ENCODE results near the gene CDCP2. TPM values are rescaled to one million over a fixed set of nuclear protein-coding genes. Genes with fewer than 3 reads are reported as not detected.
A peak's percentile ranks its signal among the peaks of the same experiment; 100 is the strongest.

CDCP2 gene
- total RNA-seq, 1 donor from 2014 or later, result not detected

DNA sequence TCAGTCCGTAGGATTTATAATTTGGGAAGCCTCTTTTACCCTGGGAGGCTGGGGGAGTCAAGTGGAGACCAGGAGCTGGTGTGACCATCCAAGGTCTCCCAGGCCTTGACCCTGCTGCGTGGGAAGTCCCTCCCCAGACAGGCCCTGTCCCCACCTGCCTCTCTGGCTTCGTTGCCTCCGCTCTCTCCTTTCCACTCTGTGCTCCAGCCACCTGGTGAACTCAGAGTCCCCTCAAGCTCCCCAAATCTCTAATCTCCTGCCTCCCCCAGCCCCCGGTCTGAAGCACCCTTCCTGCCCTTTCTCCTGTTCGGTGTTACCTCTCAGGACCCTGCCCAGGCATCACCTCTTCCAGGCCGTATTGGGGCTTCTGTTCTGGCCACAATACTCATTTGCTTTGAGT, 27.9 kb downstream of the CDCP2 start:
- intact Hi-C loops (cut with DNase I), result loop anchor here (5.0 kb wide), 2 partner anchors 147 to 282 kb away; partner anchors contain the start of gene SSBP3

DNA sequence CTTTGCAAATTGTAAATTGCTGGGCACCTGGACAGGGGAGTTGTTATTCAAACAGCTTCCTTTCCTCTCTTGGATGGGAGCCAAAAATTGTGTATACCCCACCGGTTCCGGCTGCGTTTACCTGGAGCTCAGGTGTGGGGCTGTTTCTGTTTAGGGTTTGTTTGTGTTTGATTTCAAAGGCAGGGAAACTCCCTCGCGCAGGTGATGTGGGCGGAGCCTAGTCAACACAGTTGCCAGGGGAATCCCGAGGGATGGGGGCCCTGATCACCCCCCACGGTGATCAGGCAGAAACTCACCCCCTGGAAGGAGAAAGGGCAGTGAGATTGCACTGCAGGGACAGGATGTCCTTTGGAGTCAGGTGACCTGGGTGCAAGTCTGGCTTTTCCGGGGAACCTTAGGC, 28.3 kb downstream of the CDCP2 start:
- no peak for DNase-seq (ENCODE audit: low spot score in 2 of 2)
- TF ChIP-seq, protein P1, sequence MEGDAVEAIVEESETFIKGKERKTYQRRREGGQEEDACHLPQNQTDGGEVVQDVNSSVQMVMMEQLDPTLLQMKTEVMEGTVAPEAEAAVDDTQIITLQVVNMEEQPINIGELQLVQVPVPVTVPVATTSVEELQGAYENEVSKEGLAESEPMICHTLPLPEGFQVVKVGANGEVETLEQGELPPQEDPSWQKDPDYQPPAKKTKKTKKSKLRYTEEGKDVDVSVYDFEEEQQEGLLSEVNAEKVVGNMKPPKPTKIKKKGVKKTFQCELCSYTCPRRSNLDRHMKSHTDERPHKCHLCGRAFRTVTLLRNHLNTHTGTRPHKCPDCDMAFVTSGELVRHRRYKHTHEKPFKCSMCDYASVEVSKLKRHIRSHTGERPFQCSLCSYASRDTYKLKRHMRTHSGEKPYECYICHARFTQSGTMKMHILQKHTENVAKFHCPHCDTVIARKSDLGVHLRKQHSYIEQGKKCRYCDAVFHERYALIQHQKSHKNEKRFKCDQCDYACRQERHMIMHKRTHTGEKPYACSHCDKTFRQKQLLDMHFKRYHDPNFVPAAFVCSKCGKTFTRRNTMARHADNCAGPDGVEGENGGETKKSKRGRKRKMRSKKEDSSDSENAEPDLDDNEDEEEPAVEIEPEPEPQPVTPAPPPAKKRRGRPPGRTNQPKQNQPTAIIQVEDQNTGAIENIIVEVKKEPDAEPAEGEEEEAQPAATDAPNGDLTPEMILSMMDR (IDR thresholded peaks at IDR 0.05), result no peak
- Histone ChIP-seq H3K9me3 (no peaks in the 10 kb centered on the region), H3K27me3 (no peaks in the 10 kb centered on the region), H3K4me3 (no peak overlapping the region), H3K36me3 (no peaks in the 10 kb centered on the region), H3K27ac (no peak overlapping the region), H3K4me1 (peaks cover 0 to 3% of the 10 kb centered on the region in 2 donors)
- intact Hi-C loops (cut with DNase I), result loop anchor here (5.0 kb wide), 2 partner anchors 148 to 283 kb away; partner anchors contain the start of gene SSBP3

More for the DNA sequence above, 27.9 kb downstream of the CDCP2 start:
- no peaks in the 10 kb centered on the region for H3K27me3 ChIP-seq
- H3K9me3 ChIP-seq, result no peaks in the 10 kb centered on the region
- no peaks in the 10 kb centered on the region for H3K36me3 ChIP-seq
- DNase-seq (ENCODE audit: low spot score in 2 of 2), result no peak
- peaks cover 0 to 3% of the 10 kb centered on the region in 2 donors for H3K4me1 ChIP-seq
- no peak overlapping the region for H3K27ac ChIP-seq
- no peak overlapping the region for H3K4me3 ChIP-seq
- TF ChIP-seq, protein P1 (IDR thresholded peaks at IDR 0.05), result no peak

DNA sequence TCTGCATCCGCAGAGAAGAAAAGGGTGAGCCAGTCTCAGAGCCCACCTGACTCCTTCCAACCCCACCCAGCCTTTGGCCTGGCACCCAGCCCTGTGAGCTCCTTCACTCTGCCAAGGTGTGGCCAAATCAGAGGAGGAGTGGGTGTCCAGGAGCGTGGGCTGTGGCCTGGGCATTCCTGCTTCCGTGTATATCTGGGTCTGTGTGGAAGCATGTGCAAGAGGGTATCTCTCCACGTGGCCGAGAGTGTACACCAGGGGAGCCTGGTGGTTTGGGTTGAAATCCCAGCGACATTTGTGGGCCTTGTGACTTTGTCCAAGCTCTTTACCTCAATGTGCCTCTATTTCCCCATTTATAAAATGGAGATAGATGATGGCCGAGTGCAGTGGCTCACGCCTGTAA, 29.8 kb downstream of the CDCP2 start:
- Histone ChIP-seq H3K4me3 (no peak overlapping the region), H3K9me3 (no peaks in the 10 kb centered on the region), H3K27me3 (no peaks in the 10 kb centered on the region), H3K4me1 (peaks cover 0 to 3% of the 10 kb centered on the region in 2 donors), H3K27ac (no peak overlapping the region), H3K36me3 (no peaks in the 10 kb centered on the region)
- no peak for DNase-seq (ENCODE audit: low spot score in 2 of 2)
- TF ChIP-seq, protein P1 (IDR thresholded peaks at IDR 0.05), result no peak
- intact Hi-C loops (cut with DNase I), result loop anchor here (5.0 kb wide), 2 partner anchors 149 to 284 kb away; partner anchors contain the start of gene SSBP3

DNA sequence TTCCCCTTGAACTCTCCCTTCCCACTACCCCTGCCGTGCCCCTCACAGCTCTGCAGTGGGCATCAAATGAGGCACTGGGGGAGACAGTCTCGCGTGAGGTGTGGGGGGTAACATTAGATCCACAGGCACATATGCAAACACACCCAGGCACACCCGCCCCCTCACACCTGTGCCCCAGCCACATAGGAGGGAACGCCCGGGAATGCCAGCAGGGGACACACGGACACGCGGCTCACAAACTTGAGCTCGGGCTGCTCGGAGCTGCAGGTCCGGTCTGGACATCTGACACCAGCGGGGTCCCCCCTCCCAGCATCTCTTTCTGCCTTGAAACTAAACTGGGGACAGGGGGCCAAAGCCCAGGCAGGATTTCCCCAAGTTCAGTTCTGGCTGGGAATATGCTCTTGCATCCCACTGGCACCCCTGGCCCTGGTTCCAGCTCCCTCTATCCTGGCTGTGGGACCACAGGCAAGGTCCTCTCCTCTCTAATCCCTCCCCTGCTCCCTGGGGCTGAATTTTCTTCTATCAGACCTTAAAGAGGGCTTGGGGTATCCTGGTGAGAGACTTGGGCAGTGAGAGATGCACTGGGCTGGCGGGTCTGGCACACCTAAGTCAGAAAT, 30.6 kb downstream of the CDCP2 start:
- no peak overlapping the region for H3K27ac ChIP-seq

DNA sequence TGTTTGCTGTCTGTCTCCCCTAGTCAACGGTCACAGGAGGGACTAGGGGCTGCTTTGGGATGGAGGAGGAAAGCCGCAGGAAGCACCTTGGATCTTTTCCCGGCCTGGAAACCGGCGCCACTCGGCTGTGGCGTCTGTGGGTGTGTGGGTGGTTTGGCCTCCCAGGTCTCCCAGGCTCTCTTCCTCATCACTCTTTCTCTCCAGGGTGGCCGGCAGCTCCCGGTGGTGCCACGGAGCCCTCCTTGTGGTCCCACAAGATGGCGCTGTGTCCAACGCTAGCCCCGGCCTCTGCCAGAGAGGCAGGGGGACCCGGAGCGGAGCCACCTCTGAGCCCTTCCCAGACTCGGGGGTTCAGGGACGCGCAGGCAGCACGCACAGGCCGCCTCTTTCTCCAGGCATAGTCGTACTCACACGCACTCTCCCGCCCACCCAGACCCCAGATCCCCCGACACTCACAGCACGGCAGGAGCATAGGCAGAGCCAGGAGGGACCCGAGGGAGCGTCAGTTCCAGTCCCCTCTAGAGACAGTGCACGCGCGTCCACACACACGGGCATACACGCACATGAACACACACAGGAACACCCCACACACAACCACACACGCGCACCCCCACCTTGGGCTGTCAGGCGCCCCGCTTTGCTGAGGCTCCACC, 31.2 kb downstream of the CDCP2 start:
- intact Hi-C loops (cut with DNase I), result loop anchor here (1.0 to 5.0 kb wide), 3 partner anchors 151 to 368 kb away; partner anchors contain the start of gene SSBP3
- no peak overlapping the region for H3K27ac ChIP-seq
- H3K4me1 ChIP-seq, result peaks cover 0 to 3% of the 10 kb centered on the region in 2 donors
- peak overlapping the region; percentile 25 to 60 for H3K4me3 ChIP-seq
- DNase-seq (ENCODE audit: low spot score in 2 of 2), result peak in 1 of 2 donors; percentile 87
- H3K27me3 ChIP-seq, result no peaks in the 10 kb centered on the region
- no peaks in the 10 kb centered on the region for H3K36me3 ChIP-seq
- TF ChIP-seq, protein P1 (IDR thresholded peaks at IDR 0.05), result peak; percentile 68 to 85 (median 81)
- H3K9me3 ChIP-seq, result no peaks in the 10 kb centered on the region

More for the DNA sequence above, 30.6 kb downstream of the CDCP2 start:
- no peak for DNase-seq (ENCODE audit: low spot score in 2 of 2)
- TF ChIP-seq, protein P1 (IDR thresholded peaks at IDR 0.05), result no peak
- Histone ChIP-seq H3K36me3 (no peaks in the 10 kb centered on the region), H3K9me3 (no peaks in the 10 kb centered on the region), H3K27me3 (no peaks in the 10 kb centered on the region), H3K4me1 (peaks cover 0 to 3% of the 10 kb centered on the region in 2 donors), H3K4me3 (peak overlapping the region; percentile 25 to 60)
- intact Hi-C loops (cut with DNase I), result loop anchor here (5.0 kb wide), 2 partner anchors 150 to 285 kb away; partner anchors contain the start of gene SSBP3

Measured in ascending aorta (tissue), 2 donors.